Fibroblast of the aortic adventitia (primary cell): ENCODE measurements around the gene CAND2. TPM values are rescaled to one million over a fixed set of nuclear protein-coding genes. Genes with fewer than 3 reads are reported as not detected.

Experiments
- DNase-seq: peaks from one replicate; pipeline ENCODE4 v3.0.0-alpha.2; 2010; ENCODE audit warnings: low read depth
- H3K4me3 ChIP-seq: 2 replicates; pipeline ENCODE4 v1.5.1; 2011; ENCODE audit warnings: low read depth, mild to moderate bottlenecking, control low read depth, low read length, moderate library complexity
- CTCF ChIP-seq: IDR thresholded peaks from 2 replicates; pipeline ENCODE4 v1.5.1; 2011; ENCODE audit warnings: mild to moderate bottlenecking, low read length, control low read depth, inconsistent platforms; ENCODE audit not compliant: insufficient read depth
- total RNA-seq: library from RNA; depleted of rRNA; stranded (reverse); fragments of >200 nt; gene quantifications from 2 replicates; pipeline ENCODE4 v1.2.3, GENCODE V29; 2012; ENCODE audit warnings: low replicate concordance

Gene CAND2
- total RNA-seq, 1 donor = 6.1 TPM

- DNase-seq = no peak
- no peak overlapping the region for H3K4me3 ChIP-seq
- TF ChIP-seq CTCF = no peak
Measured at GRCh38 chr3:12807066-12807465, 10.6 kb downstream of the CAND2 start.

GRCh38 chr3:12807601-12808359, 11.3 kb downstream of the CAND2 start:
- peak; percentile 11 for DNase-seq
- H3K4me3 ChIP-seq = no peak overlapping the region
- TF ChIP-seq CTCF = no peak

- no peak for TF ChIP-seq CTCF
- H3K4me3 ChIP-seq = no peak overlapping the region
- DNase-seq = no peak
Measured at GRCh38 chr3:12808587-12808986, 12.1 kb downstream of the CAND2 start.

- H3K4me3 ChIP-seq = no peak overlapping the region
- no peak for DNase-seq
- no peak for TF ChIP-seq CTCF
Measured at GRCh38 chr3:12809001-12809400, 12.5 kb downstream of the CAND2 start.

GRCh38 chr3:12809435-12809834, 13.0 kb downstream of the CAND2 start:
- peak overlapping the region; percentile 67 for H3K4me3 ChIP-seq
- TF ChIP-seq CTCF = no peak
- DNase-seq = no peak

- H3K4me3 ChIP-seq = peak overlapping the region; percentile 67
- peak; percentile 72 for TF ChIP-seq CTCF
- peak; percentile 87 for DNase-seq
Measured at GRCh38 chr3:12810013-12810780, 13.7 kb downstream of the CAND2 start.
